H1 (cell line): ENCODE measurements around the gene TNS3. TPM values are rescaled to one million over a fixed set of nuclear protein-coding genes. Genes with fewer than 3 reads are reported as not detected.

Experiments used
- CTCF ChIA-PET: fragments of 300-600 bp; sonication (Branson Sonifier 250); formaldehyde crosslinking; loops from one replicate; lab custom pipeline; 2021; ENCODE audit not compliant: partially characterized antibody; lab: Charles Lee
- POLR2A ChIA-PET: fragments of 300-600 bp; sonication (Branson Sonifier 250); formaldehyde crosslinking; loops from one replicate; lab custom pipeline; 2021; ENCODE audit warnings: inconsistent platforms; ENCODE audit not compliant: partially characterized antibody; lab: Charles Lee
- DNase-seq, 2 experiments: peaks; one replicate each; pipeline versions ENCODE4 v3.0.0 to v3.0.0-alpha.2; 2010 to 2022; ENCODE audit warnings: low spot score in 2 of 2, low read depth in 1 of 2, mixed read lengths in 1 of 2
- FAIRE-seq: peaks from 2 replicates; lab custom pipeline; 2011; peaks lifted over from hg19 to GRCh38; lab: Jason Lieb, UNC
- H2AFZ ChIP-seq: 2 replicates; pipeline ENCODE4 v1.8.1; 2012; ENCODE audit warnings: low read length, inconsistent platforms
- H2AK5ac ChIP-seq: 2 replicates; pipeline ENCODE4 v1.6.1; 2013; ENCODE audit warnings: low read depth, low read length
- H2BK120ac ChIP-seq: replicated peaks from 2 replicates; pipeline ENCODE3; 2013; ENCODE audit warnings: low read depth, low read length, inconsistent platforms
- H2BK12ac ChIP-seq: 2 replicates; pipeline ENCODE4 v1.6.1; 2013; ENCODE audit warnings: low read depth, low read length
- H2BK15ac ChIP-seq: 2 replicates; pipeline ENCODE4 v1.6.1; 2013; ENCODE audit warnings: low read length
- H2BK20ac ChIP-seq: 2 replicates; pipeline ENCODE4 v1.6.1; 2013; ENCODE audit warnings: low read length
- H2BK5ac ChIP-seq: 2 replicates; pipeline ENCODE4 v1.6.1; 2013; ENCODE audit warnings: low read depth, low read length
- H3K14ac ChIP-seq: 2 replicates; pipeline ENCODE4 v1.6.1; 2013; ENCODE audit warnings: inconsistent platforms; ENCODE audit not compliant: insufficient read length
- H3K18ac ChIP-seq: 2 replicates; pipeline ENCODE4 v1.6.1; 2013; ENCODE audit warnings: low read length; ENCODE audit errors: extremely low read depth
- H3K23ac ChIP-seq: 2 replicates; pipeline ENCODE4 v1.6.1; 2013; ENCODE audit warnings: inconsistent platforms; ENCODE audit not compliant: insufficient read length
- H3K23me2 ChIP-seq: 2 replicates; pipeline ENCODE4 v1.6.1; 2013; ENCODE audit warnings: low read depth, low read length
- H3K27ac ChIP-seq: 2 replicates; pipeline ENCODE4 v1.6.1; 2011; ENCODE audit warnings: low read depth, low read length, inconsistent platforms
- H3K27me3 ChIP-seq, 4 experiments: replicated peaks in 1 of 4; 1 replicate in 1 of 4; 2 replicates in 3 of 4; pipeline versions ENCODE4 v1.6.1 to v1.8.1; 2011 to 2013; ENCODE audit warnings: low read length in 3 of 4, mild to moderate bottlenecking in 3 of 4, inconsistent platforms in 2 of 4, mixed read lengths in 2 of 4, moderate library complexity in 1 of 4; ENCODE audit not compliant: control insufficient read depth in 3 of 4, insufficient read depth in 3 of 4; ENCODE audit errors: extremely low read depth in 1 of 4
- H3K36me3 ChIP-seq, 4 experiments: 2 replicates each; pipeline versions ENCODE4 v1.6.1 to v1.8.1; 2011 to 2013; ENCODE audit warnings: mild to moderate bottlenecking in 4 of 4, low read length in 3 of 4, moderate library complexity in 2 of 4, control low read depth in 1 of 4, inconsistent platforms in 1 of 4; ENCODE audit not compliant: insufficient read depth in 4 of 4, control insufficient read depth in 2 of 4
- H3K4ac ChIP-seq: replicated peaks from 2 replicates; pipeline ENCODE3; 2013; ENCODE audit warnings: low read length, low read depth, mixed read lengths, inconsistent platforms; ENCODE audit not compliant: insufficient read length
- H3K4me1 ChIP-seq, 4 experiments: replicated peaks in 1 of 4; 1 replicate in 1 of 4; 2 replicates in 3 of 4; pipeline versions ENCODE4 v1.6.1 to v1.8.1; 2011 to 2013; ENCODE audit warnings: low read length in 3 of 4, inconsistent platforms in 2 of 4, mixed read lengths in 1 of 4; ENCODE audit not compliant: insufficient read depth in 4 of 4, control insufficient read depth in 3 of 4
- H3K4me2 ChIP-seq, 2 experiments: 2 replicates each; pipeline versions ENCODE4 v1.6.1 to v1.8.1; 2011 to 2013; ENCODE audit warnings: low read depth in 2 of 2, low read length in 2 of 2, control low read depth in 1 of 2, inconsistent platforms in 1 of 2, mild to moderate bottlenecking in 1 of 2; ENCODE audit not compliant: insufficient read depth in 1 of 2
- H3K4me3 ChIP-seq, 4 experiments: fragments of 200-600, 300-600 bp in 1 of 4; sonication (generic), shearing (Covaris generic), sonication (Bioruptor Twin) in 1 of 4; 2 replicates each; pipeline versions ENCODE4 v1.5.1 to v1.8.1; 2011 to 2016; ENCODE audit warnings: low read length in 4 of 4, low read depth in 3 of 4, control low read depth in 2 of 4, inconsistent platforms in 2 of 4, mild to moderate bottlenecking in 2 of 4, mixed read lengths in 1 of 4, moderate library complexity in 1 of 4; ENCODE audit not compliant: insufficient read depth in 2 of 4; ENCODE audit errors: extremely low read depth in 1 of 4
- H3K56ac ChIP-seq: replicated peaks from 2 replicates; pipeline ENCODE3; 2013; ENCODE audit warnings: low read depth, mild to moderate bottlenecking, mixed read lengths, low read length, inconsistent platforms; ENCODE audit not compliant: insufficient read length
- H3K79me1 ChIP-seq: 2 replicates; pipeline ENCODE4 v1.6.1; 2013; ENCODE audit warnings: low read depth, low read length, control low read depth
- H3K79me2 ChIP-seq, 2 experiments: 2 replicates each; pipeline versions ENCODE4 v1.6.1 to v1.8.1; 2012 to 2013; ENCODE audit warnings: low read length in 2 of 2, mild to moderate bottlenecking in 2 of 2, inconsistent platforms in 1 of 2; ENCODE audit not compliant: insufficient read depth in 2 of 2, control insufficient read depth in 1 of 2
- H3K9ac ChIP-seq, 4 experiments: replicated peaks in 1 of 4; 1 replicate in 1 of 4; 2 replicates in 3 of 4; pipeline versions ENCODE4 v1.6.1 to v1.8.1; 2011 to 2013; ENCODE audit warnings: low read depth in 3 of 4, low read length in 3 of 4, control low read depth in 2 of 4, mild to moderate bottlenecking in 2 of 4, moderate library complexity in 2 of 4, inconsistent platforms in 1 of 4; ENCODE audit errors: extremely low read depth in 1 of 4
- H3K9me3 ChIP-seq, 2 experiments: 2 replicates each; pipeline versions ENCODE4 v1.6.1 to v1.8.1; 2012 to 2013; ENCODE audit warnings: mild to moderate bottlenecking in 2 of 2, moderate library complexity in 2 of 2, control low read depth in 1 of 2, inconsistent platforms in 1 of 2, low read depth in 1 of 2, low read length in 1 of 2, mixed read lengths in 1 of 2; ENCODE audit not compliant: insufficient read depth in 2 of 2
- H4K20me1 ChIP-seq, 2 experiments: replicated peaks in 1 of 2; 2 replicates each; pipeline versions ENCODE3 to v1.8.1; 2011 to 2013; ENCODE audit warnings: inconsistent platforms in 2 of 2, low read length in 2 of 2, mild to moderate bottlenecking in 1 of 2; ENCODE audit not compliant: insufficient read depth in 2 of 2, control insufficient read depth in 1 of 2
- H4K5ac ChIP-seq: 2 replicates; pipeline ENCODE4 v1.6.1; 2013; ENCODE audit warnings: low read length, low read depth, mixed read lengths, inconsistent platforms; ENCODE audit not compliant: insufficient read length
- H4K8ac ChIP-seq: 2 replicates; pipeline ENCODE4 v1.8.0; 2013; ENCODE audit warnings: mild to moderate bottlenecking, moderate library complexity, low read length, inconsistent platforms; ENCODE audit not compliant: insufficient read depth; ENCODE audit errors: extremely low read depth
- H4K91ac ChIP-seq: replicated peaks from 2 replicates; pipeline ENCODE3; 2013; ENCODE audit warnings: low read length, mixed read lengths, inconsistent platforms; ENCODE audit not compliant: insufficient read length
- BCL11A ChIP-seq, 2 experiments: IDR thresholded peaks; one replicate each; pipeline ENCODE4 v1.6.1; 2011; ENCODE audit warnings: low read depth in 2 of 2, low read length in 2 of 2, mild to moderate bottlenecking in 2 of 2
- BRCA1 ChIP-seq: IDR thresholded peaks from 2 replicates; pipeline ENCODE4 v1.6.1; 2012; ENCODE audit warnings: low read depth, low read length, improper control_type of control experiment
- CBX5 ChIP-seq: fragments of 300-800, 300-1000 bp; sonication (generic); IDR thresholded peaks from 2 replicates; pipeline ENCODE4 v1.7.1; 2016; ENCODE audit warnings: antibody characterized with exemption, low read length, low read depth
- CEBPB ChIP-seq: IDR thresholded peaks from 2 replicates; pipeline ENCODE4 v1.6.1; 2012; ENCODE audit warnings: low read depth, low read length
- EZH2 ChIP-seq: fragments of 200-600 bp; sonication (generic); IDR thresholded peaks from 2 replicates; pipeline ENCODE4 v1.7.1; 2012; ENCODE audit warnings: low read depth, mild to moderate bottlenecking, moderate library complexity, low read length, inconsistent platforms; ENCODE audit not compliant: severe bottlenecking
- FOSL1 ChIP-seq: IDR thresholded peaks from 2 replicates; pipeline ENCODE4 v1.6.1; 2011; ENCODE audit warnings: mild to moderate bottlenecking, low read depth, low read length, moderate library complexity; ENCODE audit not compliant: insufficient read depth
- GABPA ChIP-seq: IDR thresholded peaks from 2 replicates; pipeline ENCODE4 v1.6.1; 2011; ENCODE audit warnings: mild to moderate bottlenecking, low read length, moderate library complexity, borderline replicate concordance; ENCODE audit not compliant: insufficient read depth
- JUN ChIP-seq: IDR thresholded peaks from 2 replicates; pipeline ENCODE4 v1.6.1; 2011; ENCODE audit warnings: low read depth, mild to moderate bottlenecking, improper control_type of control experiment, low read length
- KDM1A ChIP-seq: fragments of 200-600, 300-600 bp; sonication (generic); IDR thresholded peaks from 2 replicates; pipeline ENCODE4 v1.7.1; 2016; ENCODE audit warnings: mild to moderate bottlenecking, low read length, borderline replicate concordance
- SAP30 ChIP-seq: fragments of 300-600 bp; sonication (generic); IDR thresholded peaks from 2 replicates; pipeline ENCODE4 v1.7.1; 2012; ENCODE audit warnings: low read length, moderate library complexity, mild to moderate bottlenecking, inconsistent platforms; ENCODE audit not compliant: insufficient read depth, insufficient replicate concordance
- SP2 ChIP-seq: IDR thresholded peaks from 2 replicates; pipeline ENCODE4 v1.6.1; 2012; ENCODE audit warnings: mild to moderate bottlenecking, low read length, inconsistent platforms
- SP4 ChIP-seq: IDR thresholded peaks from 2 replicates; pipeline ENCODE4 v1.6.1; 2012; ENCODE audit warnings: low read length, inconsistent platforms
- TAF7 ChIP-seq: optimal IDR thresholded peaks from 2 replicates; pipeline ENCODE3; 2011; ENCODE audit warnings: low read depth, mild to moderate bottlenecking, inconsistent platforms, low read length, moderate library complexity, borderline replicate concordance
- TEAD4 ChIP-seq: IDR thresholded peaks from 2 replicates; pipeline ENCODE4 v1.6.1; 2012; ENCODE audit warnings: low read depth, low read length, inconsistent platforms, mixed read lengths
- WGBS, 2 experiments: shearing (Covaris generic) in 1 of 2; methylation state at CpG; one replicate each; pipeline versions ENCODE4 v1.1.6 to v1.1.7; 2013 to 2015; ENCODE audit warnings: low lambda C conversion rate in 2 of 2, mixed read lengths in 2 of 2, inconsistent platforms in 1 of 2, low coverage in 1 of 2, missing lambda C conversion rate in 1 of 2; ENCODE audit not compliant: insufficient replicate concordance in 2 of 2, insufficient coverage in 1 of 2, insufficient read length in 1 of 2; ENCODE audit errors: extremely low coverage in 1 of 2, missing lambda C conversion rate in 1 of 2; 5-methylcytosine and 5-hydroxymethylcytosine counted together
- polyA plus RNA-seq, 7 experiments: library from polyadenylated mRNA; depleted of rRNA in 3 of 7; stranded (reverse) in 5 of 7; unstranded in 2 of 7; fragments of >200 nt in 5 of 7; fragments of 200-250 nt in 2 of 7; gene quantifications; 1 replicate in 5 of 7; 2 replicates in 1 of 7; 4 replicates in 1 of 7; pipeline versions ENCODE4 v1.2.1 to v1.2.3, GENCODE V29; 2011 to 2013; ENCODE audit warnings: missing spikeins in 2 of 7, mixed read lengths in 2 of 7
- total RNA-seq: library from RNA; stranded (reverse); fragmentation: NEBNext Ultra II Directional; extraction: Animal tissue kit (Norgen Biotek cat#: 25700); gene quantifications from 2 replicates; pipeline ENCODE4 v1.2.1, GENCODE V29; 2021

The TNS3 gene
- total and polyA plus RNA-seq, 2 of the 8 experiments (the other 6 are each of a cell fraction or from before 2014, with no cell fraction given): 11.9 to 24.2 TPM

DNA sequence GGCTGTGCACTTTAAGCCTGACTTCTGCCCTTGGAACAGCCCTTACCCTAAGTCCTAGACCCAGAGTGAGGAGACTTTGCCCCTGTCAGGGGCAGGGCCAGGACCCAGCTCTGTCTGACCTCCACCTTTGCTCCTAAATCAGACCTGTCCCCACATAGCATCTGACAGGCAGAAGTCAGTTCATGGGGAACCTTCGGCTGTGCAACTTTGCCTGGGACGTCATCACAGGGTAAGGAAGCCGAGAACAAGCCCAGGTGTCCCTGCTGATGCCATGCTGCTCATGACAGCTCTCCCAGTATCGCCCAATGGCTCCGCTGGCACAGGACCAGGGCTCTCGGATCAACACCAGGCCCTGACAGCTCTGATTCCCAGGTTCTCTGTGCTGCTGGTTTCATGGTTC lies 55.4 kb downstream of the TNS3 start:
- no peak for FAIRE-seq
- no peak for TF ChIP-seq FOSL1
- no peak for TF ChIP-seq EZH2
- no peak for TF ChIP-seq BCL11A (IDR thresholded peaks at IDR 0.05; ENCODE audit: low read depth in 2 of 2, low read length in 2 of 2)
- TF ChIP-seq SP2: no peak
- no peak for TF ChIP-seq GABPA
- TF ChIP-seq CEBPB: no peak
- no peak for TF ChIP-seq JUN
- TF ChIP-seq BRCA1: no peak
- no peak for TF ChIP-seq KDM1A
- no peak for TF ChIP-seq TAF7
- no peak for TF ChIP-seq SP4
- no peak for TF ChIP-seq SAP30
- TF ChIP-seq TEAD4: no peak
- TF ChIP-seq CBX5: no peak
- TF ChIP-seq, all 59 proteins: peak for 0
- Histone ChIP-seq H3K4me2 (no peak overlapping the region), H3K79me2 (peaks cover 0 to 13% of the 10 kb centered on the region in 2 experiments; a peak in 2 of 4 replicates), H3K56ac (no peak overlapping the region), H3K27me3 (no peaks in the 10 kb centered on the region), H3K14ac (no peak overlapping the region), H2AK5ac (no peak overlapping the region), H4K20me1 (peaks cover 0 to 1% of the 10 kb centered on the region in 2 experiments), H4K8ac (no peak overlapping the region), H4K5ac (no peak overlapping the region), H3K18ac (no peak overlapping the region), H3K4me3 (no peak overlapping the region; a peak in 1 of 8 replicates), H3K9me3 (no peaks in the 10 kb centered on the region), H3K9ac (no peak overlapping the region), H2BK12ac (no peak overlapping the region), H2BK120ac (no peak overlapping the region), H3K36me3 (peaks cover 0 to 6% (median 2%) of the 10 kb centered on the region in 4 experiments; a peak in 3 of 8 replicates), H2BK5ac (no peak overlapping the region), H3K23me2 (0 out of 2 replicates have a peak, but pooled peaks cover 1% of the 10 kb centered on the region), H3K23ac (no peak overlapping the region), H2BK15ac (no peak overlapping the region), H3K79me1 (peaks cover 11% of the 10 kb centered on the region), H4K91ac (no peak overlapping the region), H2BK20ac (no peak overlapping the region), H3K4me1 (peaks cover 0 to 7% (median 2%) of the 10 kb centered on the region in 4 experiments; a peak in 6 of 7 replicates), H3K4ac (no peak overlapping the region), H3K27ac (no peak overlapping the region), H2AFZ (no peak overlapping the region)
- CTCF ChIA-PET: interaction anchor here (1.0 to 2.0 kb wide), 3 partner anchors 8 to 293 kb away, joined by 4 to 7 read pairs (median 5); no protein-coding TSS in a partner anchor
- no peak for DNase-seq
- POLR2A ChIA-PET: no interaction called here
- WGBS, 2 experiments: 97% methylated on average over 4 of the region's 6 CpGs; no CpG with 5 or more reads in 1 of the 2 experiments
